HG02623 (cell line): Measurements from ENCODE around the gene NFYA.
"Not testable (repeated sequence)": the region's sequence is repeated elsewhere in the genome, so short reads cannot be mapped to it uniquely, and the experiment has no call there.

Experiments
- ATAC-seq: cut with Tn5 transposase; IDR thresholded peaks from one replicate; pipeline ENCODE4 v1.9.1; 2021; ENCODE audit warnings: moderate library complexity; ENCODE audit not compliant: unreplicated experiment

The NFYA gene

DNA sequence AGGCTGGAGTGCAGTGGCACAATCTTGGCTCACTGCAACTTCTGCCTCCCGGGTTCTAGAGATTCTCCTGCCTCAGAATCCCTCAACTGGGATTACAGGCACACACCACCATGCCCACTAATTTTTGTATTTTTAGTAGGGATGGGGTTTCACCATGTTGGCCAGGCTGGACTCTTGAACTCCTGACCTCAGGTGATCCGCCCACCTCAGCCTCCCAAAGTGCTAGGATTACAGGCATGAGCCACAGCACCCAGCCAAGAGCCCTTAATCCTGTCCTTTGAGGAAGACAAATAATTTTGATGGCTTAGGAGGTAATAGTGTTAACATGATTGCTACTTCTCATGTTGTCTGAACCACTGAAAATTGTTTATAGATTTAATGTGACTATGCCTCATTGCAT, 42.3 kb downstream of the NFYA start:
- ATAC-seq: not testable (repeated sequence)

- no peak for ATAC-seq
These were observed 46.7 kb downstream of the NFYA start for GRCh38 chr6:41119508-41119907.

- no peak for ATAC-seq
These were observed 47.3 kb downstream of the NFYA start for GRCh38 chr6:41120058-41120457.

DNA sequence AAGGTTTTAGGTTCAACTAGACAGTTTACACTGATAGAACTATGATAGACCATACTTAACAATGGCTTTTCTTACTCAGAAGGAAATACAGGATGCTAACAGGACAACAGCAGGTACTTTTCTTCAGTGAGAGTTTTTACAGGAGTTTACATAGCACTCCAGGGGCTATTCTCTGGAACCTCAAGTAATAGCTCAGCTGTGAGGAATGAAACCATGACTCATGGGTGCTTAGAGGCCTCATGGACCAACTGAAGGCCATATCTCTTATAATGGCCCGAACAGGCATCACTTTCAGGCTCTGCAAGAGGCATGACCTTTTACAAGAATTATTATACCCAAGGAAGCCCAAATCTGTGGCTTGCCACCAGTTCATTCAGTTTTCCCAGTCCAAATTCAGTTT, 49.6 kb downstream of the NFYA start:
- ATAC-seq: no peak

GRCh38 chr6:41122918-41123317, 50.1 kb downstream of the NFYA start:
- ATAC-seq: no peak

- no peak for ATAC-seq
These were observed 52.5 kb downstream of the NFYA start for GRCh38 chr6:41125282-41125681.

- ATAC-seq: no peak
These were observed 59.5 kb downstream of the NFYA start for GRCh38 chr6:41132254-41132653.

DNA sequence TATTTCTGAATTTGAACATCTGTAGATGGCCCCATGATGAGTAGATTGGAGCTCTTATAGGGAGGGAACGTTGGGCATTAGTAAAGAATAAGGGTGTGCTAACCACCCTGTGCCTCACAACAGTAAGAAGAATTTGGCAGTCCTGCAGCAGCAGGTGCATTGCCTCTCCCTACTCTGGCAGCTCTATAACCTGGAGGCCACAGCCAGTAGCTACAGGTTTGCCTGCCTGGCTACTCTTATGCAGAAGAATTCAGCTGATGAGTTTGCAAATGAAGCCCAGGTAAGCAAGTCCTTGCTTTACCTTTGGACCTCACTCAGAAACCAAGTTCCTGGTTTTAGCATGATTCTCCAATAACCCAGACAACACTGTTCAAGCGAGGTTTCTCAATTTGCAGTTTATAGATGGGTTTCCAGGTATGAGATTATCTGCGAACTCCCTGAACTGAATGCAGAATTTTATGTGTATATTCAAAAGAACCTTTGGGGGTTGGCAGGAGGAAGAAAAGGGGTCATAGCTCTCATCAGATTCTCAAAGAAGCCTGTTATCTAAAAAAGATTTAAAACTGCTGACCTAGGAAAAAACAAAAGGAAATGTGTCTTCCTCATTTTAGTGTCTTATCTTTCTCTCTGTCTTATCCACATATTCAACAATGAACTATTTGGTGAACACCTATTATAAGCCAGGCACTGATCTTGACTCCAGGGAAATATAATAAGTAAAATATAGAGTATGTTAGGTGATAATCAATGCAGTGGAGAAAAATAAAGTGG, 62.5 kb downstream of the NFYA start:
- ATAC-seq: no peak

GRCh38 chr6:41136911-41137310, 64.1 kb downstream of the NFYA start:
- ATAC-seq: no peak

- no peak for ATAC-seq
These were observed 75.1 kb downstream of the NFYA start for GRCh38 chr6:41147917-41148316.
